NB4 (cell line): ENCODE results near the gene SPAG17.

Experiments used
- DNase-seq: peaks from one replicate; pipeline ENCODE4 v3.0.0; 2010; ENCODE audit warnings: low read depth
- H3K4me3 ChIP-seq: one replicate; pipeline ENCODE4 v1.5.1; 2011; ENCODE audit warnings: mild to moderate bottlenecking, low read depth, low read length, moderate library complexity
- CTCF ChIP-seq: IDR thresholded peaks from one replicate; pipeline ENCODE4 v1.5.1; 2012; ENCODE audit warnings: low read depth, low read length
- MAX ChIP-seq: IDR thresholded peaks from 2 replicates; pipeline ENCODE4 v1.6.1; 2011; ENCODE audit warnings: low read depth, low read length
- MYC ChIP-seq: IDR thresholded peaks from 2 replicates; pipeline ENCODE4 v1.6.1; 2011; ENCODE audit warnings: low read depth, low read length
- POLR2A ChIP-seq: IDR thresholded peaks from 2 replicates; pipeline ENCODE4 v1.6.1; 2011; ENCODE audit warnings: mild to moderate bottlenecking; ENCODE audit not compliant: insufficient read length; ENCODE audit errors: extremely low read depth

The SPAG17 gene

GRCh38 chr1:117933769-117934168 is 251.3 kb downstream of the SPAG17 start:
- no peak for DNase-seq
- no peak for TF ChIP-seq POLR2A
- TF ChIP-seq MYC, result no peak
- TF ChIP-seq MAX, result no peak
- TF ChIP-seq CTCF, result no peak
- no peak overlapping the region for H3K4me3 ChIP-seq

- H3K4me3 ChIP-seq, result peak overlapping the region; percentile 94
- no peak for DNase-seq
- no peak for TF ChIP-seq POLR2A
- no peak for TF ChIP-seq MYC
- TF ChIP-seq CTCF, result no peak
- TF ChIP-seq MAX, result no peak
Measured at GRCh38 chr1:117932576-117932975, 252.5 kb downstream of the SPAG17 start.

GRCh38 chr1:117930484-117930883 is 254.5 kb downstream of the SPAG17 start:
- TF ChIP-seq MAX (no peak), MYC (peak; percentile 18; the same call in 1 of the 2 replicates), CTCF (no peak)
- peak overlapping the region; percentile 94 for H3K4me3 ChIP-seq
- no peak for DNase-seq

- peak overlapping the region; percentile 94 for H3K4me3 ChIP-seq
- no peak for DNase-seq
- TF ChIP-seq MAX (peak; percentile 38; the same call in 1 of the 2 replicates), CTCF (no peak)
Measured at GRCh38 chr1:117930173-117930447, 254.9 kb downstream of the SPAG17 start.

GRCh38 chr1:117929343-117930172 is 255.5 kb downstream of the SPAG17 start, which contains the start of the genes GDAP2 and WDR3:
TSS of gene GDAP2 (minus strand) at chr1:117929621. CDS start at chr1:117920357, 9,264 bp downstream.
TSS of gene WDR3 (plus strand) at chr1:117929739. CDS start at chr1:117933320, 3,581 bp downstream.
- peak; percentile 98 for DNase-seq
- H3K4me3 ChIP-seq, result peak within 1 kb of the TSS; percentile 94
- TF ChIP-seq MAX (peak; percentile 87), POLR2A (peak; percentile 69), CTCF (no peak), MYC (peak; percentile 91)
